ENCODE data around the gene COMMD6. TPM values are rescaled to one million over a fixed set of nuclear protein-coding genes. Genes with fewer than 3 reads are reported as not detected.

The COMMD6 gene
- total and polyA plus RNA-seq, 2 experiments from 2014 or later: 34.9 to 339 TPM

DNA sequence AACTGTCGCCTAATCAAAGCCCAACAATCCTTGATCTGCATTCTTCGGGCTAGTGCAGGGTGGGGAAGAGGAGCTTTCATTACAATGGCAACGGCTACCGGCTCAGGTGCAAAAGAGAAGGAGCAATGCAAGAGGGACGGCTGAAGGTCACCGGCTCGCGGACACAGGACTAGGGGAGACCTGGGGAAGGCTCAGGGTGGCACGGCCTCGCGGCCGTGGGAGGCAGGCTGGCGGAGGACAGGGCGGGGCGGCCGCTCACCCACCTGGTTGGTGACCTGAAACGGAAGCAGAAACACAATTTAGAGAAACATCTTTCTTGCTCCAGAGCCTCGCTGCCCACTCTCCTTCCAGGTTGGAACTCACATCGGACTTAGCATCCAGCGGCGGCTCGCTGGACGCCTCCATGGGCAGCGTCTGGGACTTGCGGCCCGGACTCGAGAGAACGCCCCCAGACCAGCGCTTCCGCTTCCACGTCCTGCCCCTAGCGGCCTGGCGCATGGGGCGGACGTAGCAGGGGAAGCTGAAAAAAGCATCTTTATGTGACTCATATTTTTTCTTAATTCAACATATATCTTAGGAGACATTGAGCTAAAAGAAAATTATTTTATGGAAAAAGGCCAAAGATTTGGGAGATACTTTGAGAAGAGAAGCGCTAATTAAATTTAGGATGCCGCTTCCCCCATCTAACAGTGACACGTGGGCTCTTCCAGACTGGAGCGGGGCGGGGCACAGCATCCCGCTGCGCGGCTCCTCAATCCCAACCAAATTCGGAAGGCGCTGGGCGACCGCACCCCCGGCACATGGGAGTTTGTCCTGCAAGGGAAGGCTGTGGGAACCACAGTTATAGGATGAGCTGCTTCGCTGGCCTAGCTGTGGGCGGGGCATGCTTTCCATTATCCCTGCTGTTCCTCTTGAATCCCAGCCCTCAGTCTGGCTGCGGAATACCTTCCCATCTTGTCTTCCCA, at the start of gene COMMD6 (continued):
- TF ChIP-seq, protein P1, sequence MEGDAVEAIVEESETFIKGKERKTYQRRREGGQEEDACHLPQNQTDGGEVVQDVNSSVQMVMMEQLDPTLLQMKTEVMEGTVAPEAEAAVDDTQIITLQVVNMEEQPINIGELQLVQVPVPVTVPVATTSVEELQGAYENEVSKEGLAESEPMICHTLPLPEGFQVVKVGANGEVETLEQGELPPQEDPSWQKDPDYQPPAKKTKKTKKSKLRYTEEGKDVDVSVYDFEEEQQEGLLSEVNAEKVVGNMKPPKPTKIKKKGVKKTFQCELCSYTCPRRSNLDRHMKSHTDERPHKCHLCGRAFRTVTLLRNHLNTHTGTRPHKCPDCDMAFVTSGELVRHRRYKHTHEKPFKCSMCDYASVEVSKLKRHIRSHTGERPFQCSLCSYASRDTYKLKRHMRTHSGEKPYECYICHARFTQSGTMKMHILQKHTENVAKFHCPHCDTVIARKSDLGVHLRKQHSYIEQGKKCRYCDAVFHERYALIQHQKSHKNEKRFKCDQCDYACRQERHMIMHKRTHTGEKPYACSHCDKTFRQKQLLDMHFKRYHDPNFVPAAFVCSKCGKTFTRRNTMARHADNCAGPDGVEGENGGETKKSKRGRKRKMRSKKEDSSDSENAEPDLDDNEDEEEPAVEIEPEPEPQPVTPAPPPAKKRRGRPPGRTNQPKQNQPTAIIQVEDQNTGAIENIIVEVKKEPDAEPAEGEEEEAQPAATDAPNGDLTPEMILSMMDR (conservative IDR thresholded peaks at IDR 0.05; ENCODE audit: low read depth in 2 of 2): no peak

DNA sequence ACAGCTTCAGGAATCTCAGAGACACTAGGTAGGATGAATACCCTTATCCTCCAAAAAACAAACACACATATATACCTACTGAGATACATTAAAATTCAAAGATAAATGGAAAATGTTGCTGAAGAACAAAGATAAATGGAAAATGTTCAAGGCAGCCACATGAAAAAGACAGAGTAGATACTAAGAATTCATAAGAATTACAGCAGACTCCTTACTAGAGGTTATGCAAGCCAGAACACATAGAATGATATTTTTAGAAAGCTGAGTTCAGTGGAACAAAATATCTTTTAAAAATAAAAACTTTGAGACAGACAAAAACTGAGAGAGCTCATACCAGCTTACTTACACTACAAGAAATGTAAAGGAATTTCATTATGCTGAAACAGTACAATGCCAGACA, 47.5 kb upstream of the COMMD6 start:
- no peak for DNase-seq (ENCODE audit: low spot score)
- no peak for ATAC-seq
- H3K4me3 ChIP-seq: no peak overlapping the region
- no peaks in the 10 kb centered on the region for H3K36me3 ChIP-seq (ENCODE audit: insufficient read depth)
- Mint-ChIP-seq H3K9me3 (peaks cover 17% of the 10 kb centered on the region), H3K4me3 (no peak overlapping the region), H3K27ac (no peak overlapping the region), H3K4me1 (peaks cover 17% of the 10 kb centered on the region; the same call in 2 of the 3 replicates), H3K27me3 (ENCODE audit: insufficient read depth, low read depth, poor library complexity) (peaks cover 1% of the 10 kb centered on the region), H3K36me3 (ENCODE audit: low read depth) (peaks cover 22% of the 10 kb centered on the region)
- no peaks in the 10 kb centered on the region for H3K27me3 ChIP-seq (ENCODE audit: insufficient read depth)
- H2AFZ ChIP-seq: no peak overlapping the region
- no peaks in the 10 kb centered on the region; the same call in 1 of the 2 replicates for H3K79me2 ChIP-seq (replicated peaks; ENCODE audit: insufficient read depth)
- no peaks in the 10 kb centered on the region for H4K20me1 ChIP-seq (replicated peaks; ENCODE audit: insufficient read depth)
- no peaks in the 10 kb centered on the region for H3F3A ChIP-seq (replicated peaks; ENCODE audit: low read depth)
- no peak overlapping the region for H3K4me2 ChIP-seq
- H3K9me2 ChIP-seq (ENCODE audit: insufficient read depth): no peaks in the 10 kb centered on the region
- H3K27ac ChIP-seq (ENCODE audit: low read depth): no peak overlapping the region
- no peak for TF ChIP-seq POLR2AphosphoS5 (IDR thresholded peaks at IDR 0.05; ENCODE audit: low read depth)
- TF ChIP-seq, protein P2, sequence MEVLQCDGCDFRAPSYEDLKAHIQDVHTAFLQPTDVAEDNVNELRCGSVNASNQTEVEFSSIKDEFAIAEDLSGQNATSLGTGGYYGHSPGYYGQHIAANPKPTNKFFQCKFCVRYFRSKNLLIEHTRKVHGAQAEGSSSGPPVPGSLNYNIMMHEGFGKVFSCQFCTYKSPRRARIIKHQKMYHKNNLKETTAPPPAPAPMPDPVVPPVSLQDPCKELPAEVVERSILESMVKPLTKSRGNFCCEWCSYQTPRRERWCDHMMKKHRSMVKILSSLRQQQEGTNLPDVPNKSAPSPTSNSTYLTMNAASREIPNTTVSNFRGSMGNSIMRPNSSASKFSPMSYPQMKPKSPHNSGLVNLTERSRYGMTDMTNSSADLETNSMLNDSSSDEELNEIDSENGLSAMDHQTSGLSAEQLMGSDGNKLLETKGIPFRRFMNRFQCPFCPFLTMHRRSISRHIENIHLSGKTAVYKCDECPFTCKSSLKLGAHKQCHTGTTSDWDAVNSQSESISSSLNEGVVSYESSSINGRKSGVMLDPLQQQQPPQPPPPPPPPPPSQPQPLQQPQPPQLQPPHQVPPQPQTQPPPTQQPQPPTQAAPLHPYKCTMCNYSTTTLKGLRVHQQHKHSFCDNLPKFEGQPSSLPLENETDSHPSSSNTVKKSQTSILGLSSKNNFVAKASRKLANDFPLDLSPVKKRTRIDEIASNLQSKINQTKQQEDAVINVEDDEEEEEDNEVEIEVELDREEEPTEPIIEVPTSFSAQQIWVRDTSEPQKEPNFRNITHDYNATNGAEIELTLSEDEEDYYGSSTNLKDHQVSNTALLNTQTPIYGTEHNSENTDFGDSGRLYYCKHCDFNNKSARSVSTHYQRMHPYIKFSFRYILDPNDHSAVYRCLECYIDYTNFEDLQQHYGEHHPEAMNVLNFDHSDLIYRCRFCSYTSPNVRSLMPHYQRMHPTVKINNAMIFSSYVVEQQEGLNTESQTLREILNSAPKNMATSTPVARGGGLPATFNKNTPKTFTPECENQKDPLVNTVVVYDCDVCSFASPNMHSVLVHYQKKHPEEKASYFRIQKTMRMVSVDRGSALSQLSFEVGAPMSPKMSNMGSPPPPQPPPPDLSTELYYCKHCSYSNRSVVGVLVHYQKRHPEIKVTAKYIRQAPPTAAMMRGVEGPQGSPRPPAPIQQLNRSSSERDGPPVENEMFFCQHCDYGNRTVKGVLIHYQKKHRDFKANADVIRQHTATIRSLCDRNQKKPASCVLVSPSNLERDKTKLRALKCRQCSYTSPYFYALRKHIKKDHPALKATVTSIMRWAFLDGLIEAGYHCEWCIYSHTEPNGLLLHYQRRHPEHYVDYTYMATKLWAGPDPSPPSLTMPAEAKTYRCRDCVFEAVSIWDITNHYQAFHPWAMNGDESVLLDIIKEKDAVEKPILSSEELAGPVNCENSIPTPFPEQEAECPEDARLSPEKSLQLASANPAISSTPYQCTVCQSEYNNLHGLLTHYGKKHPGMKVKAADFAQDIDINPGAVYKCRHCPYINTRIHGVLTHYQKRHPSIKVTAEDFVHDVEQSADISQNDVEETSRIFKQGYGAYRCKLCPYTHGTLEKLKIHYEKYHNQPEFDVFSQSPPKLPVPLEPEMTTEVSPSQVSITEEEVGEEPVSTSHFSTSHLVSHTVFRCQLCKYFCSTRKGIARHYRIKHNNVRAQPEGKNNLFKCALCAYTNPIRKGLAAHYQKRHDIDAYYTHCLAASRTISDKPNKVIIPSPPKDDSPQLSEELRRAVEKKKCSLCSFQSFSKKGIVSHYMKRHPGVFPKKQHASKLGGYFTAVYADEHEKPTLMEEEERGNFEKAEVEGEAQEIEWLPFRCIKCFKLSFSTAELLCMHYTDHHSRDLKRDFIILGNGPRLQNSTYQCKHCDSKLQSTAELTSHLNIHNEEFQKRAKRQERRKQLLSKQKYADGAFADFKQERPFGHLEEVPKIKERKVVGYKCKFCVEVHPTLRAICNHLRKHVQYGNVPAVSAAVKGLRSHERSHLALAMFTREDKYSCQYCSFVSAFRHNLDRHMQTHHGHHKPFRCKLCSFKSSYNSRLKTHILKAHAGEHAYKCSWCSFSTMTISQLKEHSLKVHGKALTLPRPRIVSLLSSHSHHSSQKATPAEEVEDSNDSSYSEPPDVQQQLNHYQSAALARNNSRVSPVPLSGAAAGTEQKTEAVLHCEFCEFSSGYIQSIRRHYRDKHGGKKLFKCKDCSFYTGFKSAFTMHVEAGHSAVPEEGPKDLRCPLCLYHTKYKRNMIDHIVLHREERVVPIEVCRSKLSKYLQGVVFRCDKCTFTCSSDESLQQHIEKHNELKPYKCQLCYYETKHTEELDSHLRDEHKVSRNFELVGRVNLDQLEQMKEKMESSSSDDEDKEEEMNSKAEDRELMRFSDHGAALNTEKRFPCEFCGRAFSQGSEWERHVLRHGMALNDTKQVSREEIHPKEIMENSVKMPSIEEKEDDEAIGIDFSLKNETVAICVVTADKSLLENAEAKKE (CRISPR knock-in tag; IDR thresholded peaks at IDR 0.05): no peak
- no peak for TF ChIP-seq CREB1 (CRISPR knock-in tag; IDR thresholded peaks at IDR 0.05; ENCODE audit: low read depth)
- no peak for TF ChIP-seq ZNF114 (CRISPR knock-in tag; IDR thresholded peaks at IDR 0.05)
- TF ChIP-seq, protein P3, sequence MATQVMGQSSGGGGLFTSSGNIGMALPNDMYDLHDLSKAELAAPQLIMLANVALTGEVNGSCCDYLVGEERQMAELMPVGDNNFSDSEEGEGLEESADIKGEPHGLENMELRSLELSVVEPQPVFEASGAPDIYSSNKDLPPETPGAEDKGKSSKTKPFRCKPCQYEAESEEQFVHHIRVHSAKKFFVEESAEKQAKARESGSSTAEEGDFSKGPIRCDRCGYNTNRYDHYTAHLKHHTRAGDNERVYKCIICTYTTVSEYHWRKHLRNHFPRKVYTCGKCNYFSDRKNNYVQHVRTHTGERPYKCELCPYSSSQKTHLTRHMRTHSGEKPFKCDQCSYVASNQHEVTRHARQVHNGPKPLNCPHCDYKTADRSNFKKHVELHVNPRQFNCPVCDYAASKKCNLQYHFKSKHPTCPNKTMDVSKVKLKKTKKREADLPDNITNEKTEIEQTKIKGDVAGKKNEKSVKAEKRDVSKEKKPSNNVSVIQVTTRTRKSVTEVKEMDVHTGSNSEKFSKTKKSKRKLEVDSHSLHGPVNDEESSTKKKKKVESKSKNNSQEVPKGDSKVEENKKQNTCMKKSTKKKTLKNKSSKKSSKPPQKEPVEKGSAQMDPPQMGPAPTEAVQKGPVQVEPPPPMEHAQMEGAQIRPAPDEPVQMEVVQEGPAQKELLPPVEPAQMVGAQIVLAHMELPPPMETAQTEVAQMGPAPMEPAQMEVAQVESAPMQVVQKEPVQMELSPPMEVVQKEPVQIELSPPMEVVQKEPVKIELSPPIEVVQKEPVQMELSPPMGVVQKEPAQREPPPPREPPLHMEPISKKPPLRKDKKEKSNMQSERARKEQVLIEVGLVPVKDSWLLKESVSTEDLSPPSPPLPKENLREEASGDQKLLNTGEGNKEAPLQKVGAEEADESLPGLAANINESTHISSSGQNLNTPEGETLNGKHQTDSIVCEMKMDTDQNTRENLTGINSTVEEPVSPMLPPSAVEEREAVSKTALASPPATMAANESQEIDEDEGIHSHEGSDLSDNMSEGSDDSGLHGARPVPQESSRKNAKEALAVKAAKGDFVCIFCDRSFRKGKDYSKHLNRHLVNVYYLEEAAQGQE (IDR thresholded peaks at IDR 0.05; ENCODE audit: unreplicated experiment): no peak
- TF ChIP-seq EZH2phosphoT487 (IDR thresholded peaks at IDR 0.05; ENCODE audit: unreplicated experiment): no peak
- H3K4me1 ChIP-seq (ENCODE audit: insufficient read depth): no peaks in the 10 kb centered on the region
